A673 (cell line): ENCODE results near the gene SFTPA2.

Experiments used
- CTCF ChIP-seq: fragments of 300-800, 200-600 bp; sonication (generic); conservative IDR thresholded peaks from 2 replicates; pipeline ENCODE4 v1.5.1; 2017; ENCODE audit warnings: low read depth, mild to moderate bottlenecking, antibody characterized with exemption, low read length, moderate library complexity, mixed read lengths
- EZH2 ChIP-seq: fragments of 200-600 bp; sonication (generic); IDR thresholded peaks from 2 replicates; pipeline ENCODE4 v1.6.1; 2017; ENCODE audit warnings: borderline replicate concordance, low read depth, mild to moderate bottlenecking, mixed read lengths, antibody characterized with exemption, low read length; ENCODE audit not compliant: poor library complexity, severe bottlenecking

DNA sequence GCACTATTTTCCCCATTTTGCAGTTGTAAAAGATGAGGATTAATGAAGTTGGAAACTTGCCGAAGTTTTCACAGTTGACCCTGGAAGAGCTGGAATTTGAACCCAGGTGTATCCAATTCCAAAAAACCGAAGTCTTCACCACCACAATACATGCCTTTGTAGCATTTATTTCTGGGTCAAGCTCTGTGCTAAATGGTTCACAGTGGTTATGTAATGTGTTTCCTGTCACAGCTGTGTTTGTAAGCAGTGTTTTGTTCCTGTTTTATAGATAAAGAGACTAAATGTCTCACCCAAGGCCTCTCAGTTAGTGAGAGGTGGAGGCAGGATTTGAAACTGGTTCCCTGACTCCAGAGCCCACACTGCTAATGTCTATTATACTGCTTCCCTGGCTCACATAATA is 17.6 kb downstream of the SFTPA2 start:
- TF ChIP-seq CTCF (no peak), EZH2 (no peak)
